ENCODE results near the gene CLEC3B. TPM values are rescaled to one million over a fixed set of nuclear protein-coding genes. Genes with fewer than 3 reads are reported as not detected.
"Not testable (repeated sequence)": the region's sequence is repeated elsewhere in the genome, so short reads cannot be mapped to it uniquely, and the experiment has no call there.

CLEC3B gene
- total RNA-seq, 1 donor from 2014 or later: 0.26 TPM

DNA sequence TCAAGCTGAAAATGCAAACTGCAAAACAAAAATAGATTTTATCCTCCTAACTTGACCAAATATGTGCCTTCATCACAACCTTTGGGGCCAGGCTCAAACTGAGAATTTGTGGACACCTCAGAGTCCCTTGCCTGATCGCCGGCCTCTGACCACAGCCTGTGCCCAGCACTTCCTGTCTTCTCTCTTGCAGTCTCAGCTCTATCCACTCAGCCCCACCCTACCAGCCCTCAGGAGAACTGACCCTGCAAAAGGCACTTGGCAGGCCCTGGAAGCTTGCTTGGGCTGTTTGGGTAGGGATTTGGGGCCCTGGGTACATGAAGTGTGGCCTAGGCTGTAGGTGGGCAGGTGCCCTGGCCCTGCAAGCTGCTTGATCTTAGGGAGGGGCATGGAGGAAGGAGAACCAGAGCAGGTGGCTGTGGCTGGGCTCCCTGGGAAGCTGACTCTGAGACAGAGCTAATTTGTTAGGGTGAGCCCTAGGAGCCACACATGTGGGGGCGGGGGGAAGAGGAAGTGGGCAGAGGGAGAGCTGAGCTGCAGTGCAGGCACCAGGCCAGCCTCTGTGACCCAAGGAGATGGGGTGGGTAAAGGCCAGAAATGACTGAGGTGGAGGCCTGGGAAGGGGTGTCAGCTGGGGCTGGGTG, 8.6 kb downstream of the CLEC3B start:
- DNase-seq (ENCODE audit: low read depth in 2 of 2): no peak

- no peak for DNase-seq (ENCODE audit: low read depth in 2 of 2)
These were observed 9.6 kb downstream of the CLEC3B start for GRCh38 chr3:45035441-45036301.

DNA sequence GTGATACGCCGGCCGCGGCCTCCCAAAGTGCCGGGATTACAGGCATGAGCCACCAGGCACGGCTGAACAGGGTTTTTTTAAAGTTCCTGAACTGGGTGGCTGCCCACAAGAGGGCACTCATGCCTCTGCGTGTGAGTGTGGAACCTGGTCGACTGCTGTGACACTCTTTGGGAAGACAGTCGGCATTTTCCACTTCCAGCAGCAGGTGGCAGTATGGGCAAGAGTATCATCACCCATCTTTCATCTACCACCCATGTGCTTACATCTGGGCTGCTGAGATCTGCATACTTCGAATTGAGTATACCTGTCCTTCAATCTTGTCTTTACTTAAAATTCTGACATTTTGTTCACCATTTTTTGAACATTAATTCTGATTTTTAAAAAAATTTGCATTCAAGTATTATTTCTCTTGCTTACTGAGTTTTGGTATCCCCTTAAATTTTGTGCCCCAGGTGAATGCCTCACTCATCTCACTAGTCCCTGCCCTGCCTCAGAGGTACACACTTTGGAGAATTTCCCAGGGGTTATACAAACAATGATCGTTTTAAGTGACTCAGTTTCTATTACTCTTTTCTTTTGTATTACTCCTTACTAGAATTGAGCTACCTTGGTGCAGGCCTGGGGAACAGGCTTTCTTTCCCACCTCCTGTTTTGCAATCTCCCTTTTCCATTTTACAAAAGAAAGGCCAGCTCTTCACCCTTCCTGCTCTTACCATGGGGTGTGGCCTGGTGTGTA, 11.8 kb downstream of the CLEC3B start:
- DNase-seq (ENCODE audit: low read depth in 2 of 2): peak; percentile 89 to 93

DNA sequence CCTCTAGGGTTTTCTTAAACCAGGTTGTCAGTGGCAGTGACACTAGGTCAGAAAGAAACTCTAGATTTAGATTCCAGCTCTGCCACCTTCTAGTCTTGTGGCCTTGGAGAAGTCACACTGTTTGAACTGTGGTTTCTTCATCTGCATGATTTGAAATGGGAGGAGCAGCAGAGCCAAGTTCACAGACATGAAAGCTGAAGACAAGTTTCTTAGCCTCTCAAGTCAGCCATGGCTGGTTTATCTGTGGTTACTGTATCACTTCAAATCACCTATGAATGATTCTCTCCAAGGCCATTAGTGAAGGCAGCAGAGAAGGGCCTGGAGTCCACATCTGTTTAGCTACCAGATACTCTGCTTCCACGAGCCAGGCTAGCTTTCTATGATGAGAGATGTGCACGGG, 15.6 kb downstream of the CLEC3B start:
- no peak for DNase-seq (ENCODE audit: low read depth in 2 of 2)

DNA sequence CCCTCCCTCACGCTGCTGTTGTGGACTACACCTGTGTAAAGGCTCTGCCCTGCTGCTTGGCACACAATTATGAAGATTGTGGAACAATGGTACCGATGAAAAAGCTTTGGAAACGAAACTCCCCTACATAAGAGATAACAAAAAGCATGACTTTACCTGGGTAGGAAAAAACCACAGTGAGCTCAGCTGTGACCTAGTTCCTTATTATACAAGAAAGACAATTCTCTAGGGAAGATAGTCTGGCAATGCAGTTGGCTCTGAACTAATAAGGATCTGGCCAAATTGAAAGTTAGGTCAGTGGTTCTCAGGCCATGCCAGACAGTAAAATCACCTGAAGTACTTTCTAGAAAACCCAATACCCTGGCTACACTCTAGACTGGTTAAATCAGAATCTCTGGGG, 16.1 kb downstream of the CLEC3B start:
- no peak for DNase-seq (ENCODE audit: low read depth in 2 of 2)

DNA sequence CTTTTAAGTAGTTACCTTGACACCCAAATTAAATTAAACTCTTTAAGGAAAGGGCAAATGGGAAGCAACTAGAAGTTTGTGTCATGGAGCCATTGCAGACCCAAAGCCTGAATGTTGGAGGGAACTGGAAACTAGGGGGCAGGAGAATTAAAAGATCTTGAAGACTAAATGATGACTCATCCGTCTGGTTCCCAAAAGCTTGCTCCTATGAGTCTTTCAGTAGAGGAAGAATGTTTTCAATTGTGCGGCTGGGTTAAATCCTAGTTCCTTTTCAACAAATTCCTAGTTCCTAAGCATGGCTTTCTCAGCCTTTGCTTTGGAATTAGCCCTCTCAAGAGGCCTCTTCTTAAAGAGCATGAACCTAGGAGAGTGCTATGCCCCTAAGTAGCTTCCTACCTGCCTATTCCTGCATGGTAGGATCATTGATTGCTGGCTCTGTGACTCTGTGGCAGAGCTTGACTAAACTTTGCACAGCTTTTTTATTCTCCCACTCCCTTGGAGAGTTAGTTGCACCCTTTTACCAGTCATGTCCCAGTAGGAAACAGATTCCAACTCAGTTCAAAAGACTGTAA, 17.7 kb downstream of the CLEC3B start:
- DNase-seq (ENCODE audit: low read depth in 2 of 2): no peak

DNA sequence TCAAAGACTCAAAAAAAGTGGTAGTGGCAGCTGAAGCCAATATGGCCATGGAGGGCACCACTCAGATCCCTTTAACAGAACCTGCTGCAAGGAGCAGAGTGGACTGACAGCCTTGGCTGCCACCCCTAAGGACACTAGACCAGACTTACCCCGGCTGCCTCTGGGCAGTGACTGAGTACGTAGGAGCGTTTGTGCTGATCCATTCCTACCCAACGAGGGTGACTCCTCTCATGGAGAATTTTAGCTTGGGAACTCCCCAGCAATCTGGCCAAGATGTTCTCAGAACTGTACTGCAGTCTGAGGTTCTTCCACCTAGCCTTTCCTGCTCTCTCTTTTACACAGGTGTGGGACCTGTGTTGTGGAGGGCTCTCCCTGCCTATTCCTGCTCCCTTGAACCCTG, 22.1 kb downstream of the CLEC3B start:
- DNase-seq (ENCODE audit: low read depth in 2 of 2): no peak

- no peak for DNase-seq (ENCODE audit: low read depth in 2 of 2)
These were observed 23.7 kb downstream of the CLEC3B start for GRCh38 chr3:45049807-45050206.

GRCh38 chr3:45051685-45052084, 25.6 kb downstream of the CLEC3B start:
- no peak for DNase-seq (ENCODE audit: low read depth in 2 of 2)

DNA sequence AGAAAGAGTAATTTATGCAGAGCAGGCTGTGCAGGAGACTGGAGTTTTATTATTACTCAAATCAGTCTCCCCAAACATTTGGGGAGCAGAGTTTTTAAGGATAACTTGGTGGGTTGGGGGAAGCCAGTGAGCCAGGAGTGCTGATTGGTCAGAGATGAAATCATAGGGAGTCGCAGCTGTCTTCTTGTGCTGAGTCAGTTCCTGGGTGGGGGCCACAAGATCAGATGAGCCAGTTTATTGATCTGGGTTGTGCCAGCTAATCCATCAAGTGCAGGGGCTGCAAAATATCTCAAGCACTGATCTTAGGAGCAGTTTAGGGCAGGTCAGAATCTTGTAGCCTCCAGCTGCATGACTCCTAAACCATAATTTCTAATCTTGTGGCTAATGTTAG, 27.7 kb downstream of the CLEC3B start:
- DNase-seq (ENCODE audit: low read depth in 2 of 2): not testable (repeated sequence)

- no peak for DNase-seq (ENCODE audit: low read depth in 2 of 2)
These were observed 28.2 kb downstream of the CLEC3B start for GRCh38 chr3:45054196-45054857.

DNA sequence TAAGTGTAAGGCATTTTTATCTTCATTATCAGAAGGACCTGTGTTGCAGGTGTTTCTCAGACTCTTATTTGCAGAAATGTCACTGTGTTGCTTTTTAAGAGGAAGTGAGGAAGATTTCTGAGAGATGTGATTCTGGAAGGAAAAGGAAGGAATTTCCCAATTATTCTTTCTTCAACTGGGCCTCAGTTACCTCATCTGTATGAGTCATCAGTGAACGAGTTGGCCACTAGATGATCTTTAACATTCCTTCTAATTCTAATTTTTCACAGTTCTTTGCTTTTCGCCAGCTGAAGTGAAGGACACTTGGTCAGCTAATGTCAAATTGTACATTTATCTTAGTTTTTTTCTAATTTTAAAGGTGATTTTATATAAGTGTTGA, 28.9 kb downstream of the CLEC3B start:
- no peak for DNase-seq (ENCODE audit: low read depth in 2 of 2)

- DNase-seq (ENCODE audit: low read depth in 2 of 2): no peak
These were observed 29.5 kb downstream of the CLEC3B start for GRCh38 chr3:45055411-45056143.

DNA sequence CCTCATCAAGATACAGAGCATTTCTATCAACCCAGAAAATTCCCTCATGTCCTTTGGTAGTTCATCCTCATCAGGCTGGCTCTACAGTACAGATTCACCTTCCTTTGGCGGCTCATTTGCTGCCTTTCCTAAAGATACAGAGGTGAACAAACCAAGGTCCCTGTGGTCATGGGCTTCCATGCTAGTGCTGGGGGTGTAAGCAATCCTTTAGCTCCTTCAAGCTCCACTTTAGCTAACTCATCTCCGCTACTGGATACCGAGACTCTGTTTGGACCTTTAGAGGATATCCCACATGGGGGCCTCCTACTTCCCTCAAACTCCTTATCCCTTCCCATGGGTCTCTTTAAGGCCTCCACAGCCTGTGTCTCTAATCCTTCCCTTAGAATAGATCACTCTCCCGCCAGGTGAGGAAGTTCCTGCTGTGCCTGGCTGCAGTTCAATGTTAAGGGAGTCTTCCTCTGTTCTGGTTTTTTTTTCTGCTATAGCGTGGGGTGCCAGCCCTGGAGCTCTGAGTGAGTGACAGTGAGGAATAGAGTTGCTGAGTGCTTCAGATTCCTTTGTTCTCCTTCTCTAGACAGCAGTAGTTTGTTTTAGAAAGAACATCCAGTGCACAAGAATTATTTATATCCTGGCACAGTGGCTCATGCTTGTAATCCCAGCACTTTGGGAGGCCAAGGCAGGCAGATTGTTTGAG, 30.7 kb downstream of the CLEC3B start:
- no peak for DNase-seq (ENCODE audit: low read depth in 2 of 2)

- DNase-seq (ENCODE audit: low read depth in 2 of 2): no peak
These were observed 31.5 kb downstream of the CLEC3B start for GRCh38 chr3:45057557-45057956.

- DNase-seq (ENCODE audit: low read depth in 2 of 2): no peak
These were observed 33.0 kb downstream of the CLEC3B start for GRCh38 chr3:45059132-45059531.

DNA sequence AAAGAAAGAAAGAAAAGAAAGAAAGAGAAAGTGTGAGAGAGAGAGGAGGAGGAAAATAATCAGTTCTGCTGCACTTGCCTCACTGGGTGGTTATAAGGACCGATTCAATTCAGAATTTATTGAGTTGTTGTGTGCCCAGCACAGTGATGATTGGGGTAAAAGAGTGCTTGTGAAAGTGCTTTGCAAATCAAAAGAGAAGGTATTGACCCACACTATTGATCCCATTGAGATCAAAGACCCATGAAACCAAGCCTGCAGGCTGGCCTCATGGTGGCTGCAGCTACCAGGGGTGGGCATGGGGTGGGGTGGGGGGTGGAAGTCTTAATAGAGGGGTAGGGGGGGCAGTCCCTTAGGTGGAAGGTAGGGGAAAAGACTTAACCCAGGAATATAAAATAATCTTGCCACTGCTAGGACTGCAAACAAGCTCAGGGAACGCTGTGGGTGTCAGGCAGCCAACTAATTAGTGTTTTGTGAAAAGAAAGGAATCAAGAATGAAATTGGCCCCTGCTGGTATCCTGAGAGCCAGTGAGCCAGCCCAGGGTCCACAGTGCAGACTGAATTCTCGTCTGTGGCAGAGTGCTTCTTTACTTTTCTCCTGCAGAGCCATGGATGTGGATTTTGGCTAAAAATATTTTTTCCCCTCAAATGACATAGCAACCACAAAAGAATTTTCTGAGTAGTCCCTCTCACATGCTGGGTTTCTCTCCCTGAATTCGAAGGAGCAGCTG, 34.2 kb downstream of the CLEC3B start:
- no peak for DNase-seq (ENCODE audit: low read depth in 2 of 2)

DNA sequence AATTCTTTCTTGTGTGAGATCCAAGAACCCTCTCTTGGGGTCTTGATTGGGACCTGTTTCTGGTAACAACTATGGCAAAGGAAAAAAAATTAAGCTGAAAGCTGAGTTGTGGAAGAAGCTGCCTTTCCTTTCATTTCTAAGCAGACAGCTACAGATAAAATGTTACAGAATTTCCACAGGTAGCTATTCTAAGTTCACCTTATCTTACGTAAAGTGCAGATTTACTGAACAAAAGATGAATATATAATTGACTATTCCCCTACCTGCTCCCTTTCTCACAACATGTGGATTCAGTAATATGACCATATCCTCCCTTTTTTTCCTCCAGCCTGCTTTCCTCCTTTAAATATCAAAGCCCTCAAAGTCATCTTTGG, 36.6 kb downstream of the CLEC3B start:
- DNase-seq (ENCODE audit: low read depth in 2 of 2): no peak

- DNase-seq (ENCODE audit: low read depth in 2 of 2): peak in 1 of 2 donors; percentile 75
These were observed 38.6 kb downstream of the CLEC3B start for GRCh38 chr3:45064512-45065372.
